A549 (cell line): Measurements from ENCODE around the gene CACTIN. TPM values are rescaled to one million over a fixed set of nuclear protein-coding genes. Genes with fewer than 3 reads are reported as not detected.
A peak's percentile ranks its signal among the peaks of the same experiment; 100 is the strongest.

ENCODE experiments used
- ATAC-seq, 2 experiments: fragments of 200-7000 bp in 1 of 2; fragments of >200 bp in 1 of 2; cut with Nextera tagmentation in 1 of 2; cut with Tn5 transposase in 1 of 2; 3 replicates each; pipeline versions ENCODE4 v1.8.0 to v1.9.1; 2018 to 2020; ENCODE audit warnings: mild to moderate bottlenecking in 1 of 2, moderate library complexity in 1 of 2
- CTCF ChIA-PET: fragments of 300-600 bp; sonication (Branson Sonifier 250); formaldehyde crosslinking; extraction: SDS; loops from one replicate; lab custom pipeline; 2021; ENCODE audit warnings: antibody characterized with exemption, inconsistent platforms; lab: Yijun Ruan, JAX
- POLR2A ChIA-PET: fragments of 350-600 bp; formaldehyde crosslinking; extraction: SDS; loops from one replicate; lab custom pipeline; 2021; ENCODE audit warnings: antibody characterized with exemption, inconsistent platforms; lab: Yijun Ruan, JAX
- DNase-seq, 2 experiments: peaks; one replicate each; pipeline versions ENCODE4 v3.0.0 to v3.0.0-alpha.2; 2011 to 2016; ENCODE audit warnings: low read depth in 1 of 2, low spot score in 1 of 2
- FAIRE-seq: peaks from 2 replicates; lab custom pipeline; 2011; peaks lifted over from hg19 to GRCh38; lab: Jason Lieb, UNC
- H3K27ac ChIP-seq, 2 experiments: fragments of >200 bp; sonication (Bioruptor Twin); formaldehyde crosslinking; 3 replicates each; pipeline ENCODE4 v1.5.1; 2016 to 2017
- H3K4me1 ChIP-seq: fragments of >200 bp; sonication (Bioruptor Twin); formaldehyde crosslinking; 3 replicates; pipeline ENCODE4 v1.6.1; 2016
- H3K4me2 ChIP-seq: fragments of >200 bp; sonication (Bioruptor Twin); formaldehyde crosslinking; 3 replicates; pipeline ENCODE4 v1.6.1; 2016
- H3K4me3 ChIP-seq: fragments of >200 bp; sonication (Bioruptor Twin); formaldehyde crosslinking; 3 replicates; pipeline ENCODE4 v1.5.1; 2016
- H3K9me3 ChIP-seq: fragments of >200 bp; sonication (Bioruptor Twin); formaldehyde crosslinking; 3 replicates; pipeline ENCODE4 v1.6.1; 2016
- BHLHE40 ChIP-seq: IDR thresholded peaks from 2 replicates; pipeline ENCODE4 v1.6.1; 2012; ENCODE audit warnings: low read depth, low read length, inconsistent platforms
- CHD4 ChIP-seq: fragments of 200-600 bp; sonication (generic); IDR thresholded peaks from 2 replicates; pipeline ENCODE4 v1.6.1; 2016; ENCODE audit warnings: antibody characterized with exemption, mild to moderate bottlenecking, borderline replicate concordance
- CTCF ChIP-seq: fragments of >200 bp; sonication (Bioruptor Twin); formaldehyde crosslinking; IDR thresholded peaks from 3 replicates; pipeline ENCODE4 v1.5.1; 2016
- EP300 ChIP-seq, 2 experiments: fragments of >200 bp; sonication (Bioruptor Twin); formaldehyde crosslinking; IDR thresholded peaks; 2 replicates in 1 of 2; 3 replicates in 1 of 2; pipeline ENCODE4 v1.6.1; 2016 to 2017
- FOXS1 ChIP-seq: fragments of 250-450 bp; sonication (Bioruptor Pico); IDR thresholded peaks from 2 replicates; pipeline ENCODE4 v1.5.0; 2020; ENCODE audit warnings: mild to moderate bottlenecking, moderate library complexity
- GATA3 ChIP-seq: IDR thresholded peaks from 2 replicates; pipeline ENCODE4 v1.6.1; 2012; ENCODE audit warnings: borderline replicate concordance
- HEYL ChIP-seq: fragments of 250-450 bp; sonication (Bioruptor Pico); IDR thresholded peaks from 2 replicates; pipeline ENCODE4 v1.8.0; 2021; ENCODE audit warnings: mild to moderate bottlenecking, moderate library complexity
- HOXA7 ChIP-seq: fragments of 250-450 bp; sonication (Bioruptor Pico); IDR thresholded peaks from 2 replicates; pipeline ENCODE4 v1.5.0; 2020; ENCODE audit warnings: mild to moderate bottlenecking, moderate library complexity
- JUNB ChIP-seq: fragments of >200 bp; sonication (Bioruptor Twin); formaldehyde crosslinking; IDR thresholded peaks from 2 replicates; pipeline ENCODE4 v1.6.1; 2016
- KDM5A ChIP-seq: fragments of 200-600 bp; sonication (generic); IDR thresholded peaks from 2 replicates; pipeline ENCODE4 v1.6.1; 2016; ENCODE audit warnings: antibody characterized with exemption, mild to moderate bottlenecking
- PHF8 ChIP-seq: fragments of 200-600 bp; sonication (generic); IDR thresholded peaks from 2 replicates; pipeline ENCODE4 v1.6.1; 2016; ENCODE audit warnings: low read depth, mild to moderate bottlenecking, antibody characterized with exemption, moderate library complexity, borderline replicate concordance
- RAD21 ChIP-seq, 2 experiments: fragments of >200 bp in 1 of 2; sonication (Bioruptor Twin) in 1 of 2; formaldehyde crosslinking in 1 of 2; IDR thresholded peaks in 1 of 2; conservative IDR thresholded peaks in 1 of 2; 2 replicates in 1 of 2; 3 replicates in 1 of 2; pipeline ENCODE4 v1.6.1; 2012 to 2018; ENCODE audit warnings: inconsistent platforms in 1 of 2
- RARB ChIP-seq: fragments of 250-450 bp; sonication (Bioruptor Pico); IDR thresholded peaks from 2 replicates; pipeline ENCODE4 v1.8.0; 2021; ENCODE audit warnings: mild to moderate bottlenecking, moderate library complexity
- RCOR1 ChIP-seq: fragments of 150-350 bp; IDR thresholded peaks from 2 replicates; pipeline ENCODE4 v1.6.1; 2014; ENCODE audit warnings: antibody characterized with exemption, low read length, low read depth
- RNF2 ChIP-seq: fragments of 200-600 bp; sonication (generic); IDR thresholded peaks from 2 replicates; pipeline ENCODE4 v1.6.1; 2016; ENCODE audit warnings: low read depth, mild to moderate bottlenecking, antibody characterized with exemption, moderate library complexity, borderline replicate concordance
- SMC3 ChIP-seq: fragments of >200 bp; sonication (Bioruptor Twin); formaldehyde crosslinking; IDR thresholded peaks from 3 replicates; pipeline ENCODE4 v1.6.1; 2018; ENCODE audit warnings: inconsistent platforms
- ZSCAN20 ChIP-seq: fragments of 250-450 bp; sonication (Bioruptor Pico); IDR thresholded peaks from 2 replicates; pipeline ENCODE4 v1.8.0; 2022; ENCODE audit warnings: mild to moderate bottlenecking, moderate library complexity
- WGBS: methylation state at CpG from one replicate; pipeline ENCODE4 v1.1.6; 2017; ENCODE audit errors: missing lambda C conversion rate; 5-methylcytosine and 5-hydroxymethylcytosine counted together
- polyA plus RNA-seq, 4 experiments: library from polyadenylated mRNA; depleted of rRNA in 3 of 4; stranded (reverse); fragments of >200 nt; fragmentation: RNase III in 1 of 4; extraction: RNeasy Plus Mini Kit Qiagen cat#74134 plus additional on column Dnase treatment in 1 of 4; gene quantifications; 2 replicates in 3 of 4; 3 replicates in 1 of 4; pipeline ENCODE4 v1.2.3, GENCODE V29; 2011 to 2017

CACTIN gene
- polyA plus RNA-seq, 2 of the 4 experiments (the other 2 are of a cell fraction) = 8.3 to 14.9 TPM

- H3K4me3 ChIP-seq = no peak overlapping the region
- no peak overlapping the region for H3K4me2 ChIP-seq
- H3K9me3 ChIP-seq = peaks cover 8% of the 10 kb centered on the region; the same call in 2 of the 3 replicates
- ChIA-PET POLR2A (no interaction called here), CTCF (interaction anchor here (1.1 to 1.8 kb wide), 3 partner anchors 10 to 45 kb away, joined by 3 to 4 read pairs (median 3); no protein-coding TSS in a partner anchor)
- DNase-seq (no peak), ATAC-seq (no peak), FAIRE-seq (no peak)
- 64% methylated on average over 10 of the region's 11 CpGs for WGBS
- peaks cover 11% of the 10 kb centered on the region; the same call in 1 of the 3 replicates for H3K4me1 ChIP-seq
- TF ChIP-seq CTCF = no peak
- H3K27ac ChIP-seq = no peak overlapping the region
These were observed 37.2 kb downstream of the CACTIN start for GRCh38 chr19:3589439-3589838.

- POLR2A ChIA-PET = no interaction called here
These were observed 39.8 kb downstream of the CACTIN start for GRCh38 chr19:3586707-3587346.

GRCh38 chr19:3586127-3586626 lies 40.4 kb downstream of the CACTIN start:
- CTCF ChIA-PET = interaction anchor here (0.6 to 4.0 kb wide), 15 partner anchors 10 to 101 kb away, joined by 3 to 43 read pairs (median 3); no protein-coding TSS in a partner anchor
- peak overlapping the region; percentile 85 for H3K4me2 ChIP-seq
- peak overlapping the region in 1 of 2 experiments; percentile 81; a peak in 3 of 6 replicates for H3K27ac ChIP-seq
- no peak for TF ChIP-seq GATA3
- TF ChIP-seq CTCF = peak; percentile 46
- no peak for TF ChIP-seq FOXS1 (CRISPR knock-in tag)
- no peak for TF ChIP-seq PHF8
- no peak for TF ChIP-seq KDM5A
- TF ChIP-seq SMC3 = peak; percentile 43; the same call in 2 of the 3 replicates
- no peak for TF ChIP-seq JUNB
- TF ChIP-seq RAD21 (conservative IDR thresholded peaks at IDR 0.05 in 1 of 2, IDR thresholded peaks at IDR 0.05 in 1 of 2) = peak; percentile 44 to 51; a peak in 3 of 5 replicates
- TF ChIP-seq HOXA7 (CRISPR knock-in tag) = no peak
- TF ChIP-seq RCOR1 = no peak
- H3K4me3 ChIP-seq = peak overlapping the region; percentile 34; the same call in 2 of the 3 replicates
- POLR2A ChIA-PET = no interaction called here
- H3K4me1 ChIP-seq = peaks cover 11% of the 10 kb centered on the region; the same call in 1 of the 3 replicates
- DNase-seq (no peak), FAIRE-seq (no peak), ATAC-seq (peak in 1 of 2 experiments; percentile 51; a peak in 3 of 6 replicates)
- peaks cover 5% of the 10 kb centered on the region; the same call in 2 of the 3 replicates for H3K9me3 ChIP-seq
- 67% methylated on average over 3 of the region's 16 CpGs for WGBS

More at GRCh38 chr19:3586707-3587346, 39.8 kb downstream of the CACTIN start:
- CTCF ChIA-PET = interaction anchor here (0.6 to 4.0 kb wide), 10 partner anchors 9 to 42 kb away, joined by 3 to 43 read pairs (median 4); no protein-coding TSS in a partner anchor
- Histone ChIP-seq H3K4me2 (peak overlapping the region; percentile 85; the same call in 1 of the 3 replicates), H3K9me3 (peaks cover 8% of the 10 kb centered on the region; the same call in 2 of the 3 replicates), H3K4me1 (peaks cover 11% of the 10 kb centered on the region; the same call in 1 of the 3 replicates), H3K27ac (no peak overlapping the region), H3K4me3 (no peak overlapping the region)
- DNase-seq = no peak
- no peak for TF ChIP-seq BHLHE40
- TF ChIP-seq CHD4 = no peak
- TF ChIP-seq ZSCAN20 = no peak
- no peak for TF ChIP-seq EP300 (IDR thresholded peaks at IDR 0.05)
- no peak for TF ChIP-seq JUNB
- TF ChIP-seq RARB (CRISPR knock-in tag) = no peak
- no peak for TF ChIP-seq RNF2
- TF ChIP-seq HEYL (CRISPR knock-in tag) = no peak
- peak; percentile 44 to 55; a peak in 4 of 6 replicates for ATAC-seq
- FAIRE-seq = no peak
- 34% methylated on average over 16 of the region's 31 CpGs for WGBS
